Activated CD4-positive, alpha-beta T cell treated with anti-CD3 and anti-CD28 coated beads, Interleukin-10, Interleukin-2, amounts not matched to agents 100 ng/mL and 50 ng/mL, durations not matched to agents 16 hours and 8 hours (primary cell): ENCODE measurements around the gene ATRNL1.

Experiments
- DNase-seq: peaks from one replicate; pipeline ENCODE4 v3.0.0-alpha.2; 2020

ATRNL1 gene

DNA sequence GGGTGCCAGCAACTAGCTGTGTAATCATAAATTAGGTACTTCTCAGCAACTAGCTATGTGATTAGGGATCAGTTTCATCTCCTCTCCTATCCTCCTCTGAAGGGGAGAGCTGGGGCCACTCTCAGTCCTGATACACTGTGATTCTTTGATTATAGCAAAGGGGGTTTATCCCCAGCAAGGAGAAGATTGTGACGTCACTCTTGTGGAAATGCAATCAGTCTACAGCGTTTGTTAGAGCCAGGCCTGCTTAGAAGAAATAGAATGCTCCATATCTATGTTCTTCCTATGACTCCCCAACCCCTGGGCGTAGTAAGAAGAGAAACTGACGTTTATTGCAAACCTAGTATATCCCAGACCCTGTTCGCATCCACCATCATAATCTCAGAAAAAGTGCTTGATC, 871.7 kb downstream of the ATRNL1 start:
- DNase-seq: no peak

- DNase-seq: no peak
These were observed 872.2 kb downstream of the ATRNL1 start for GRCh38 chr10:115965376-115965775.

DNA sequence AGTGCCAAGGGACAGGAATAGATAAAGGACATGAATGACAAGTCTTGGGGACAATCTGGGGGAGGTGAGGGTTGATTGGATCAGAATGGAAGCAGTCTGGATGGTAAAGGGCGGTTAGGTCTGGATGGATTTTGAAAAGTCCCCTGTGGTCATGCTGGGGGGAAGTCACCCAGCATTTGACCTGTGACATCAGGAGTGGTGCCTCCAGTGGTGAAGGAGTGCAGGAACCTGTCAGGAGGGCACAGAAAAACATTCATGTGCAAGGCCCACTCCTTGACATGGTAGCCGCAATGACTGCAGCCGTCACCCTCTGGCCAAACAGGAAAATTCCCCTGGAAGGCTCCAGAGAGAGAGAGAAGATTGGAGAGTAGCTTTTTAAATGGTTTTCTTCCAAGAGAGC, 875.1 kb downstream of the ATRNL1 start:
- no peak for DNase-seq

DNA sequence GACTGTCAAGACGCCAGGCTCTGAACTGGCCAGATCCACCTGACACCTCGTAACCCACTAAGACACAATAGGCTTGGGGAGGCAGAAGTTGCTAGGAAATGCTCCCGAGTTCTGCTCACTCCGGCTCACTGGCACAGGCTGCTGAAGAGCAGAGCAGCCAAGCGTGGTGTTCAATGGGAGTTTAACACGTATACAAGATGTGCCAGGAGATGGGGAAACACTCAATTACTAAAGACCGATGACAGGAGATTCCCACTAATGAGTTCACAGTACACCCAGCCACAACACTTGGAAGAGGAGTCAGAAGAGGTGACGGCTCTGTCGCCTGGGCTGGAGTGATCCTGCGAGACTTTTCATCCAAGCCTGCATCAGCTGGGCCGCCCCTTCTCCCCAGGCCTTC, 876.4 kb downstream of the ATRNL1 start:
- DNase-seq: no peak

GRCh38 chr10:115971921-115972320, 878.8 kb downstream of the ATRNL1 start:
- no peak for DNase-seq

DNA sequence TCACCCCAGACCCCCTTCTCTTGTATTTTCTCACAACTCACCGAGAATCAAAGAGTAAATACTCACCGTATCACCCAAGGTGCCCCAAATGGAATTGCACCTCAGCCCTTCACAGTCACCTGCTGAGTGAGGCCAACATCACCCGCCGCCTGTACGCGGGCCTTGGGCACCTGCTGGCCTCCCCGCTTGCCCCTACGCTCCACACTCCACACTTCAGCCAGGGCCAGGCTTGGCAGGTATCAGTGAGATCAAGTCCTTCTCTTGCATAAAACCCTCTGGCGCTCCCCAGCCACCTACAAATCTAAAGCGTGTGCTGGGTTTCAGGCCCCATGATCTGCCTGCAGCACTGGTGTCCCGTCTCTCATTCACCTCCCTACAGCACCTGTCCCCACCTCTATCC, 879.3 kb downstream of the ATRNL1 start:
- DNase-seq: no peak

DNA sequence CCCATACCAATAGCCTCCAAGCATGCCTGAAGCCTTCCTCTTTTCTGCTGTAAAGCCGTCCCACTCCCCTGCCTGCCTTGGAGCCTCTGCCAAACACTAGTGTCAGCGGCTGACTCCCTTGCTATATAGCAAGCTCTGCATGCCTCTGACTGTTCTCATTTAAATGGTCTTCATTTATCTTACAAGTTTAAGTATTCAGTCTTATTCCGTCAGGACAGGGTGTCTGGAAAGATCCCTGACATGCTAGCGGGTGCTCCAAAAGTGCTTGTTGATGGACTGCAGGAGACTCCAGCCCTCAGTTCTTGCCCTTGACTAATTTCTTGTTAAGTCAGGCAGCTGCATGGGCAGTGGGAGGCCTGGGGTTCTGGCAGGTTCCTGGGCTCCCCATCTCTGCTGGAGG, 881.2 kb downstream of the ATRNL1 start:
- no peak for DNase-seq

DNA sequence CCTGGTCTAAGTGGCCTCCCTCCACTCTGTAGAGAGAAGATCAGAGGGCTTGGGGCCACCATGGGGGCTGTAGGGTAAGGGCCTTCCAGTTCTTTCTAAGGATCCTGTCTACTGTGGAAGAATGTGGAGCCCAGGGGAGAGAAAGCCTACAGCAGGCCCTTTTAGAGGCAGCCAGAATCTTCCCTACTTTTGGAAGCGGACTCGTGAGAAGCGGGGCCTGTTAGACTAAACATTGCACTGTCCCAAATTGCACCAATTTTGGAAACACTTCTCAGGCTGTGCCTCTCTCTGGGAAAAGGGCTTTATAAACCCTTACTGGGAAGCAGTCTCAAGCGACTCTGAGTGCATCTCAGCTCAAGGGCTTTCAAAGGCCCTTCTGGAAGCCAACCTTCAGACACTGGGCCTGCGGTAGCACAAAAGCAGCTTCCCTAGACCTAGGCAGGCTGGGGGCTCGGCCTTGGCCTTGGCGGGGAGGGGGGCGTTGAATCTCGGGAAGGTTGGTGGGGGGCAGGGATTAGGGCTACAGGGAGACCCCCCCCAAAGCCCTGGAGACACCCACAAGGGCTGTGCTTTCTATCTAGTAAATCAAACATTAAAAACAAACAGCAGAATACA, 881.8 kb downstream of the ATRNL1 start:
- DNase-seq: no peak

DNA sequence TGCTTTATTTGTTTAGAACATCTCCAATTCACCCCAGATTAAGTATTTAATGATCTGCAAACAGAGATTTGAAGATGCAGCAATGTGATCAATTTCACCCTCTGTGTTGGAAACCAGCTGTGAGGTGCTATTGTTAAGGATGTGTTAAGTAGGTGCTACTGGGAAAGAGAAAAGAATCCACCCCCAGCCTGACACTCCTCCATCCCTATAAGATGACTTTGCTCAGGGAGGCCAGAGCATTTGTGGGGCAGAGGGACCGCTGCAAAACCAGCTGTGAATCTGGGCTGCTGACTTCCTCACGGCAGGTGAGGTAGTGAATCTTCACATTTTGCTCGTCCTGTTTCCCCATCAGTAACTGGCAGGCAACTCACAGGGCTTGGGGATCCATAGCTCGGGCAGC, 882.3 kb downstream of the ATRNL1 start:
- DNase-seq: no peak

DNA sequence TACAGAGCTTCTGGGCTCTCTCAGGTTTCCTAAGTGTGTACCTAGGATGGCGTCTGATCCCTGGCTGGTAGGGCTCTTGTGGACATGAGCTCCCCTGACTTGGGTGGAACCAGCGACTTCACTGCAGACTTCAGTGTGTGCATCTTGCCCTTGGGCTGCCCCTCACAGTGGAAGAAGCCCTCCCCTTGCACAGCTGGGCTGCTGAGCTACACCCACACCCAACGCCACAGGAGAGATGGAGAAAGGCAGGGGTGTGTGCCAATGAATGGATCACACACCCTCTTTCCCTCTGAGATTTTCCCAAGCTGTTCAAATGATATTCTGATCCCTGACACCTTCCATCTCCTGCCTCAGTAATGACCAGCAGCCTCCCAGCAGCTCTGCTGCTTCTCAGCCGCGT, 883.2 kb downstream of the ATRNL1 start:
- no peak for DNase-seq

GRCh38 chr10:115977855-115978254, 884.7 kb downstream of the ATRNL1 start:
- DNase-seq: no peak

DNA sequence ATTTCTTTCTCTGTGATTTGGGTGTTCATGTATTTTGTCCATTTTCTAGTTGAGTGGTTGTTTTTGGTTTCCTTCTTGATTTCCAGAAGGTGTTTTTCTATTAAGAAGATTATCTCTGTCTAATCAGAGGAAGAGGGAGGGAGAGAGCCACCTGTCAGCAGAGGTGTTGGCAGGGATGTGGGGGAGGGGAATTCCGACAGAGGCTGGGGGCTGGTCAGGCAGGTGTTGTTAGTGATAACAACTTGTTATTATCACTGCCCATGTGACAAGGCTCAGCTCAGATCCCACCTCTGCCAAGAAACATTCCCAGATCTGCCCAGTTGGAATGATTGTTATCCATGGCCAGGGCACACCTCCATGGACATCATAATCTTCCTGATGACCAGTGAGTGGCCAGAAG, 886.4 kb downstream of the ATRNL1 start:
- DNase-seq: no peak

GRCh38 chr10:115980470-115980869, 887.3 kb downstream of the ATRNL1 start:
- DNase-seq: no peak

DNA sequence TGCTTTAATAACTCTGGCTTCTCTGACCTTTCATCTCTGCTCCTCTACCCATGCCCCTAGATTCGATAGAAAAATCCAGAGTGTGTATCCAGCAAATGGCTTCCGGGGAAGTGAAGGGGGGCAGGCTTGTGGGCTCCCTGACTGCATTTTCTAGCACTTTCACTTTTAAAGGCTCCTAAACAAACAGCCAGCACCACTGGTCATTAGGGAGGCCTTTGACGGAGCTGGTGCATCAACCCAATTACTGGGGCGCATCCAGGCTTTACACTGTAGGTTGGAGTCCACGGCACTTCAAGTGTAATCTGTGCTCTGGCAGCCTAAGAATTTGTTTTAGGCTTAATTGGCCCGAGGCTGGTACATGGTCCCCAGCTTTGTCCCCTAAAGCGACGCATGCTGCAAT, 887.9 kb downstream of the ATRNL1 start:
- DNase-seq: no peak

DNA sequence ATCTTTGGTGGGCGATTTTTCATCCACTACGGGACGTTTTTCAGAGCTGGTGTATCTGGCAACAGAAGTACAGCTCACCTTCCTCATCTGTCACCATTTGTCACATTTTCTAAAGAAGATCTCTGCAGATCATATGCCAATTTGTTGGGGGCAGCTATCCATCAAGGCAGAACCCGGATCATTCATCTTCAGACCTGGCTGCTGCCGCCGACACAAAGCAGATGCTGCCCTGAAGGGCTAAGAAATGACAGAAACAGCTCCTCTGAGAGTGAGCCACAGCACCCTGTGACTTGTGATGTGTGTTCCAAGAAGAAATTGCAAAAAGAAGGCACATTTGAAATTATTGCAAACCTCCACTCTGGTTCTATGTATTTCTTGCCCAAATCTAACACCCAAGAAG, 888.9 kb downstream of the ATRNL1 start:
- DNase-seq: no peak

DNA sequence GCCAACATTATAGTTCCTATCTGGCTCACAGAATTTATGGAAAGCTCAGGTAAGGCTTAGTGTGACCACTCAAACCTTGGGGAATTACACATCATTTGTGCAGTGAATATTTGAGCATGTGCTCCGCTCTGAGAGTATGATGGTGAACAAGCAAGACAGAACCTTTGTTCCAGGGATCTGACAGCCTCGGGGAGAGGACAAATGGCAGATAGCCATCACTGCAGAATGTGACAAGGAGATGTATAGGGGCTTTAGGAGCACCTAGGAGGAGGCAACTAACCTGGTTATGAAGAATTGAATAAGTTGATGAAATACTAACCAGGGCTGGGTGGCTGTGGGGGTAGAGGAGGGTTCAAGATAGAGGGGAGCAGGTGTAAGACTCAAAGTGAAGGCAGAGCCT, 889.4 kb downstream of the ATRNL1 start:
- DNase-seq: no peak

DNA sequence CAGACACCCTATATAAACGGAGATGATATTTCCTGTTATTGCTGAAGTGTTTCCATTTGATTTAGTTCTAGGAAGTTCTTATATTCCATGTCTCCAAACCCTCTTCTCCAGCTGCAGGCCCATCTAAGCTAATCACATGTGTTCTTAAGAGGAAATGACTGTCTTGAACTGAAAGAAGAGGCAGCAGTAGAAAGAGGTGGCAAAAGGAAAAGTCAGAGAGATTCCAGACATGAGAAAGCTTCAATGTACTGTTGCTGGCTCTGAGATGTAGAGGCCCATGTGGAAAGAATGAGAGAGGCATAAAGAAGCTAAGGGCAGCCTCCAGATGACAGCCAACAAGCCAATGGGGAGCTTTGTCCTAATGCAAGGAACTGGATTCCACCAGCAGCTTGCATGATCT, 892.6 kb downstream of the ATRNL1 start:
- DNase-seq: no peak

DNA sequence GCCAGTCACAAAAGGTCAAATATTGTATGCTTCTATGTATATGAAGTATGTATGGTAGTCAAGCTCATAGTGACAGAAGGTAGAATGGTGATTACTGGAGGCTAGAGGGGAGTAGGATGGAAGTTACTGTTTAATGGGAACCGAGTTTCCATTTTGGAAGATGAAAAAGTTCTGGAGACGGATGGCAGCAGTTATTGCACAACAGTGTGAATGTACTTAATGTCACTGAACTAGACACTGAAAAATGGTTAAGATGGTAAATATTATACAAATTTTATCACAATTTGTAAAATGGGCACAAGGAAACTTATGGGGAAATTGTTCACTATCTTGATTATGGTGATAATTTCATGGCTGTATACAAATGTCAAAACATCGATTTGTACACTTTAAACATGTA, 895.2 kb downstream of the ATRNL1 start:
- no peak for DNase-seq

DNA sequence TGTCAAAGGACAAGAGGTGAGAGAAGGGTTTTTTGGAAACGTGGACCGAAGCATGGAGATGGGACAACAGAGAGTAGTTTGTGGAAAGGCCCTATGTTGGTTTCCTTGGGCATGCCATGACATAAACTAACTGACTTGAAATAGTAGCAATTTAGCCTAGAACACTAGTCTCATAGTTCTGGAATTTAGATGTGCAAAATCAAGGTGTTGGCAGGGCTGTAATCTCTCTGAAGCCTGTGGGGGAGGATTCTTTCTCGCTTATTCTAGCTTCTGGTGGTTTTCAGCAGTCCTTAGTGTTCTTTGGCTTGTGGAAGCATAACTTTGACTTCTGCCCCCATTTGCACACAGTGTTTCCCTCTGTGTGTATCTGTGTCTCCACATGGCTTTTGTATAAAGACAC, 896.5 kb downstream of the ATRNL1 start:
- no peak for DNase-seq

DNA sequence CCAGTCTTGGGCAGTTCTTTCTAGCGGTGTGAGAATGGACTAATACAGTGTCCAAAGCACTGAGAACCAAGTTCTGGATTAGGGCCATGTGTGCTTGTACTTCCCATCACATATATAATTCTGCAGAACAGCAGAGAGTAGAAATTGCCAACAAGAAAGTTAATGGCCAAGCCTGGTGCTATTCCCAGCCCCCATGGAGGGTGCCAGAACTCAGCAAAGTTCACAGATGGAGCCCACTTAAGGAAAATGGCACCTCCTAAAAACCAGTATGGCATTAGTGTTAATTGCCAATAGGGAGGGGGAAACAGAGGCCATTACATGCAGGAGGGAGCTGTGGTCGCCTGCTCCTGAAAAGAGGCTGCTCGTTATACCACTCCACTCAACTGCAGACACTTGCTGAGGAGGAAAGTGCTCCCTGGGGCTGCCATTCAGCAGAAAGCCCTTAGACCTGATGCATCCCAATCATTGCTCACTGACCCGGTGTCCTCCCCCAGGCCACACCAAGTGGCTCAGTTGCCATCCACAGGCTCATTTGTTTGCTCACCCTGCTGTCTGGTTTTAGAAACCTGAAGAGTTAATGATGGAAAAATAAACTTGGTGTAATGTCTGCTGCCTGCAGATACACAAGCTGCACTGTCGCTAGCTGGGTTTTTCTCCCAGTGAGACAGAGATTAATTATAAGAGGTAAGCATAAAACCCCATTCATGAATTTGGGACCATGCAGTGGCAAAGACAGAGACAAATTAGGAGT, 899.2 kb downstream of the ATRNL1 start:
- DNase-seq: no peak

- DNase-seq: no peak
These were observed 902.9 kb downstream of the ATRNL1 start for GRCh38 chr10:115996031-115996430.

GRCh38 chr10:115998301-115998700, 905.1 kb downstream of the ATRNL1 start:
- DNase-seq: no peak
